Suprapubic skin (tissue), 4 donors: ENCODE measurements around the gene NELFE. TPM values are rescaled to one million over a fixed set of nuclear protein-coding genes. Genes with fewer than 3 reads are reported as not detected.
"Not testable (repeated sequence)": the region's sequence is repeated elsewhere in the genome, so short reads cannot be mapped to it uniquely, and the experiment has no call there.

Experiments used
- DNase-seq, 2 donors: peaks; one replicate each; pipeline ENCODE4 v3.0.0-alpha.2; 2019; ENCODE audit warnings: low spot score in 2 of 2
- H3K27ac ChIP-seq: fragments of 200-600 bp; sonication (generic); one replicate; pipeline ENCODE4 v1.5.1; 2019
- H3K27me3 ChIP-seq: fragments of 200-600 bp; sonication (generic); one replicate; pipeline ENCODE4 v1.5.1; 2019
- H3K36me3 ChIP-seq: fragments of 200-600 bp; sonication (generic); one replicate; pipeline ENCODE4 v1.5.1; 2019
- H3K4me1 ChIP-seq: fragments of 200-600 bp; sonication (generic); one replicate; pipeline ENCODE4 v1.5.1; 2019
- H3K4me3 ChIP-seq: fragments of 200-600 bp; sonication (generic); one replicate; pipeline ENCODE4 v1.5.1; 2019; ENCODE audit warnings: mild to moderate bottlenecking
- H3K9me3 ChIP-seq: fragments of 200-600 bp; sonication (generic); one replicate; pipeline ENCODE4 v1.5.1; 2019
- CTCF ChIP-seq, 2 donors: fragments of 200-600 bp in 1 of 2; fragments of 450-650 bp in 1 of 2; sonication (generic) in 1 of 2; IDR thresholded peaks; one replicate each; pipeline ENCODE4 v1.5.1; 2016 to 2019; ENCODE audit warnings: antibody characterized with exemption in 2 of 2, mild to moderate bottlenecking in 1 of 2, moderate library complexity in 1 of 2
- EP300 ChIP-seq: sonication (generic); formaldehyde crosslinking; IDR thresholded peaks from one replicate; pipeline ENCODE4 v1.6.1; 2017; ENCODE audit warnings: antibody characterized with exemption
- POLR2A ChIP-seq, 2 donors: fragments of 450-650 bp; IDR thresholded peaks; one replicate each; pipeline ENCODE4 v1.6.1; 2017; ENCODE audit warnings: antibody characterized with exemption in 2 of 2, mild to moderate bottlenecking in 2 of 2, moderate library complexity in 2 of 2
- POLR2AphosphoS5 ChIP-seq, 3 donors: sonication (generic); formaldehyde crosslinking; IDR thresholded peaks; one replicate each; pipeline ENCODE4 v1.6.1; 2017; ENCODE audit warnings: antibody characterized with exemption in 3 of 3
- WGBS: methylation state at CpG from one replicate; pipeline ENCODE4 v1.1.5; 2018; 5-methylcytosine and 5-hydroxymethylcytosine counted together
- total RNA-seq, 4 donors: library from RNA; depleted of rRNA; stranded (reverse); fragments of >200 nt; gene quantifications; one replicate each; pipeline ENCODE4 v1.1.0, GENCODE V29; 2016

NELFE gene
- total RNA-seq, 4 donors from 2014 or later, result 56.7 to 72.1 (median 65.8) TPM

GRCh38 chr6:31915756-31916155, 43.0 kb downstream of the NELFE start:
- Histone ChIP-seq H3K4me1 (peaks cover 6% of the 10 kb centered on the region), H3K27ac (no peak overlapping the region), H3K36me3 (no peaks in the 10 kb centered on the region), H3K4me3 (no peak overlapping the region), H3K27me3 (no peaks in the 10 kb centered on the region), H3K9me3 (no peaks in the 10 kb centered on the region)
- DNase-seq, result no peak
- 65% methylated on average over 6 of the region's 6 CpGs for WGBS
- TF ChIP-seq EP300 (no peak), CTCF (IDR thresholded peaks at IDR 0.05) (no peak), POLR2A (IDR thresholded peaks at IDR 0.05) (no peak)

- no peaks in the 10 kb centered on the region for H3K9me3 ChIP-seq
- H3K4me1 ChIP-seq, result peaks cover 6% of the 10 kb centered on the region
- no peaks in the 10 kb centered on the region for H3K36me3 ChIP-seq
- TF ChIP-seq CTCF (IDR thresholded peaks at IDR 0.05) (no peak), POLR2A (IDR thresholded peaks at IDR 0.05) (no peak), POLR2AphosphoS5 (IDR thresholded peaks at IDR 0.05) (no peak), EP300 (no peak)
- H3K27ac ChIP-seq, result no peak overlapping the region
- DNase-seq, result no peak
- no peaks in the 10 kb centered on the region for H3K27me3 ChIP-seq
- no peak overlapping the region for H3K4me3 ChIP-seq
Observed at GRCh38 chr6:31915351-31915750, 43.4 kb downstream of the NELFE start.

- WGBS, result 77% methylated on average over 11 of the region's 11 CpGs
- Histone ChIP-seq H3K27ac (no peak overlapping the region), H3K4me1 (peaks cover 6% of the 10 kb centered on the region), H3K36me3 (no peaks in the 10 kb centered on the region), H3K4me3 (no peak overlapping the region), H3K9me3 (no peaks in the 10 kb centered on the region), H3K27me3 (no peaks in the 10 kb centered on the region)
- no peak for DNase-seq
- TF ChIP-seq EP300 (no peak), CTCF (IDR thresholded peaks at IDR 0.05) (no peak), POLR2AphosphoS5 (IDR thresholded peaks at IDR 0.05) (no peak), POLR2A (IDR thresholded peaks at IDR 0.05) (no peak)
Observed at GRCh38 chr6:31911826-31912585, 46.8 kb downstream of the NELFE start.

GRCh38 chr6:31909298-31909697, 49.5 kb downstream of the NELFE start:
- not testable (repeated sequence) for H3K27ac ChIP-seq, H3K36me3 ChIP-seq, H3K4me1 ChIP-seq, H3K4me3 ChIP-seq, H3K27me3 ChIP-seq, H3K9me3 ChIP-seq, DNase-seq
- WGBS, result 78% methylated on average over 7 of the region's 7 CpGs

- Histone ChIP-seq H3K4me1 (peaks cover 6% of the 10 kb centered on the region), H3K36me3 (no peaks in the 10 kb centered on the region), H3K27me3 (no peaks in the 10 kb centered on the region), H3K4me3 (no peak overlapping the region), H3K9me3 (no peaks in the 10 kb centered on the region), H3K27ac (no peak overlapping the region)
- TF ChIP-seq EP300, result no peak
- TF ChIP-seq CTCF (IDR thresholded peaks at IDR 0.05), result no peak
- no peak for TF ChIP-seq POLR2AphosphoS5 (IDR thresholded peaks at IDR 0.05)
- no peak for TF ChIP-seq POLR2A (IDR thresholded peaks at IDR 0.05)
- 61% methylated on average over 4 of the region's 4 CpGs for WGBS
- DNase-seq, result no peak
Observed at GRCh38 chr6:31908791-31909190, 50.0 kb downstream of the NELFE start.

GRCh38 chr6:31908255-31908654, 50.5 kb downstream of the NELFE start:
- H3K27me3 ChIP-seq, DNase-seq, H3K4me3 ChIP-seq, H3K4me1 ChIP-seq, H3K27ac ChIP-seq, H3K9me3 ChIP-seq, H3K36me3 ChIP-seq: not testable (repeated sequence)
- 84% methylated on average over 5 of the region's 5 CpGs for WGBS
